Fibroblast of villous mesenchyme (primary cell): Measurements from ENCODE around the gene KCNK1. TPM values are rescaled to one million over a fixed set of nuclear protein-coding genes. Genes with fewer than 3 reads are reported as not detected.
"Not testable (repeated sequence)": the region's sequence is repeated elsewhere in the genome, so short reads cannot be mapped to it uniquely, and the experiment has no call there.

Source experiments
- DNase-seq: peaks from one replicate; pipeline ENCODE4 v3.0.0-alpha.2; 2010; ENCODE audit warnings: low read depth
- H3K4me3 ChIP-seq: 2 replicates; pipeline ENCODE4 v1.5.1; 2011; ENCODE audit warnings: low read depth, mild to moderate bottlenecking, low read length
- total RNA-seq: library from RNA; depleted of rRNA; stranded (reverse); fragments of >200 nt; gene quantifications from 2 replicates; pipeline ENCODE4 v1.2.3, GENCODE V29; 2012
- TF ChIP-seq, protein P1 (sequence below): IDR thresholded peaks from 2 replicates; pipeline ENCODE4 v1.5.1; 2012; ENCODE audit warnings: low read depth, mild to moderate bottlenecking, low read length; ENCODE audit not compliant: insufficient read depth

The KCNK1 gene
- total RNA-seq, 1 donor, result 4.3 TPM

GRCh38 chr1:233675446-233675845 lies 61.5 kb downstream of the KCNK1 start:
- no peak for DNase-seq
- no peak overlapping the region for H3K4me3 ChIP-seq
- TF ChIP-seq, protein P1, sequence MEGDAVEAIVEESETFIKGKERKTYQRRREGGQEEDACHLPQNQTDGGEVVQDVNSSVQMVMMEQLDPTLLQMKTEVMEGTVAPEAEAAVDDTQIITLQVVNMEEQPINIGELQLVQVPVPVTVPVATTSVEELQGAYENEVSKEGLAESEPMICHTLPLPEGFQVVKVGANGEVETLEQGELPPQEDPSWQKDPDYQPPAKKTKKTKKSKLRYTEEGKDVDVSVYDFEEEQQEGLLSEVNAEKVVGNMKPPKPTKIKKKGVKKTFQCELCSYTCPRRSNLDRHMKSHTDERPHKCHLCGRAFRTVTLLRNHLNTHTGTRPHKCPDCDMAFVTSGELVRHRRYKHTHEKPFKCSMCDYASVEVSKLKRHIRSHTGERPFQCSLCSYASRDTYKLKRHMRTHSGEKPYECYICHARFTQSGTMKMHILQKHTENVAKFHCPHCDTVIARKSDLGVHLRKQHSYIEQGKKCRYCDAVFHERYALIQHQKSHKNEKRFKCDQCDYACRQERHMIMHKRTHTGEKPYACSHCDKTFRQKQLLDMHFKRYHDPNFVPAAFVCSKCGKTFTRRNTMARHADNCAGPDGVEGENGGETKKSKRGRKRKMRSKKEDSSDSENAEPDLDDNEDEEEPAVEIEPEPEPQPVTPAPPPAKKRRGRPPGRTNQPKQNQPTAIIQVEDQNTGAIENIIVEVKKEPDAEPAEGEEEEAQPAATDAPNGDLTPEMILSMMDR, result no peak

- TF ChIP-seq, protein P1, result no peak
- DNase-seq, result no peak
- H3K4me3 ChIP-seq, result no peak overlapping the region
Measured at GRCh38 chr1:233675893-233676292, 62.0 kb downstream of the KCNK1 start.

DNA sequence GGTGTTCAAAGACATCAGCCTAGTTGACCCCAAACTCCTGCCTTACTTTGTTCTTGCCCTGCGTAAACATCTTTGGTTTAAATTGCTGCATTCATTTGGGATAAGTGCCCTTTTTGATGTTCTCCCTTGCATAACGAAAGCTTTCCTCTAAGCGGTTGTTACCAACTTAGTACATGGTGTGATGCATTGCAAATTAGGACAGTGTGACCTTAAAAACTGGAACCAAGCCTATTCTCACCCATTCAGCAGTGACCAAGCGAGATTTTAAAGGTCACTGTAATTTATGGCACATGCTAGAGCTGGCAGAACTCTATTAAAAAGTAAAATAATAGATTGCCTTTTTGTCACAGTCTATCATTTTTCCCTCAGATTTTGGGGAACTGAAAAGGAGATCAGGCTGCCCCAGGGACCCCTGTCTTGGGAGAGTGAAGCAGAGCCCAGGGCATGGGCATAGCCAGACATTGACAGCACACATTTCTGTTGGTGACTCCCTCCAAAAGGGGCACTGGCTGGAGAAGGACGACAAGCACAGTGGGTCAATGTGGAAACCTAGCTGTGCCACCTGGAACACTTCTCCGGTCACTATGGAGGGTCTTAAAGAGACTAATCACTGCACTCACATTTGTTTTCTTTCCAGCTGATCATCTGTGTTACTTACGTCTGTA lies 63.9 kb downstream of the KCNK1 start:
- TF ChIP-seq, protein P1, result no peak
- H3K4me3 ChIP-seq, result no peak overlapping the region
- no peak for DNase-seq

DNA sequence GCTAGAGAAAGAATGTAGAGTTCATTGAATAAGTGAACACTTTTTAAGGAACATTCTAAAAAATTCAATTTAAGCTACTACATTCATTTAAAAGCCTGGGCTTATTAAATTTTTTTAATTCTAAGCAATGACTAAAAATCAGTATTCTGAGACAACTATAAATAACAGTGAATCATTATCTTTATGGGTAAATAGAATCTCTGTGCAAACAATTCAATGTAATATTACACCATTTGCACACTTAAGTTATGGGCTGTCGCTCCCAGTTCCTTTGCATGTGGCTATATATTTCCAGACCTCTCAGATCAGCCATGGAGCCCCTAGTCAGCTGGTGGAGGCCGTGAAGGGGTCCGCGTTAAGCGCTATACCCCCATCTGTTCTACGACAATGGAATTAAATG lies 65.1 kb downstream of the KCNK1 start:
- TF ChIP-seq, protein P1, result no peak
- H3K4me3 ChIP-seq, result no peak overlapping the region
- DNase-seq, result no peak

GRCh38 chr1:233679591-233680373 lies 65.9 kb downstream of the KCNK1 start:
- no peak for DNase-seq
- TF ChIP-seq, protein P1, result no peak
- H3K4me3 ChIP-seq, result no peak overlapping the region

DNA sequence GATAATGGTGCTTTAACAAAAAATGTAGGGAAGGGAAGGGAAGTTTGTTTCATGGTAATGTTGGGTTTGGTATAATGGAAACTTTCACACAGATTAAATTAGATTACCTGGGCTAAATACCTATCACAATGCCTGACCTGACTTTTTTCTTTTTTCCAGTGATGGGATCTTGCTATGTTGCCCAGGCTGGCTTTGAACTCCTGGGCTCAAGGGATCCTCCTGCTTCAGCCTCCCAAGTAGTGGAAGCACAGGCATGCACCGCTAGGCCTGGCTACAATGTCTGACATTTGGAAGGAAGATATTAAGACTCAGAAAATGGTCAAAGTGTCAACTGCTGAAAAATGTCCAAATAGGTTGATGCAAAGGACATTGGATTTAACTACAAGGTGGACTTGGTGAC lies 67.4 kb downstream of the KCNK1 start:
- DNase-seq, result no peak
- TF ChIP-seq, protein P1, result no peak
- no peak overlapping the region for H3K4me3 ChIP-seq

- DNase-seq, H3K4me3 ChIP-seq: not testable (repeated sequence)
Measured at GRCh38 chr1:233686653-233687052, 72.7 kb downstream of the KCNK1 start.
